Measurements from ENCODE around the gene RPIA.
"Not testable (repeated sequence)": the region's sequence is repeated elsewhere in the genome, so short reads cannot be mapped to it uniquely, and the experiment has no call there.

The RPIA gene

GRCh38 chr2:88691339-88692183, at the start of gene RPIA:
Gene RPIA, plus strand, starts transcription at chr2:88691673. Its CDS starts 26 bp downstream, at chr2:88691699.
- DNase-seq (ENCODE audit: low read depth), result peak; percentile 98

GRCh38 chr2:88642278-88642677, 49.2 kb upstream of the RPIA start:
- DNase-seq (ENCODE audit: low read depth), result no peak

GRCh38 chr2:88645291-88645882, 46.1 kb upstream of the RPIA start:
- DNase-seq (ENCODE audit: low read depth), result not testable (repeated sequence)

- DNase-seq (ENCODE audit: low read depth), result no peak
These were observed 39.8 kb upstream of the RPIA start for GRCh38 chr2:88651646-88652045.

GRCh38 chr2:88654714-88655113, 36.8 kb upstream of the RPIA start:
- no peak for DNase-seq (ENCODE audit: low read depth)

GRCh38 chr2:88656690-88657089, 34.8 kb upstream of the RPIA start:
- DNase-seq (ENCODE audit: low read depth), result no peak

GRCh38 chr2:88657131-88657530, 34.3 kb upstream of the RPIA start:
- DNase-seq (ENCODE audit: low read depth), result no peak

- no peak for DNase-seq (ENCODE audit: low read depth)
These were observed 33.1 kb upstream of the RPIA start for GRCh38 chr2:88658326-88658725.

- DNase-seq (ENCODE audit: low read depth), result no peak
These were observed 32.5 kb upstream of the RPIA start for GRCh38 chr2:88658881-88659537.

GRCh38 chr2:88659538-88659915, 31.9 kb upstream of the RPIA start:
- DNase-seq (ENCODE audit: low read depth), result no peak

GRCh38 chr2:88660622-88661021, 30.9 kb upstream of the RPIA start:
- no peak for DNase-seq (ENCODE audit: low read depth)

- no peak for DNase-seq (ENCODE audit: low read depth)
These were observed 24.9 kb upstream of the RPIA start for GRCh38 chr2:88666576-88666975.

- DNase-seq (ENCODE audit: low read depth), result no peak
These were observed 24.3 kb upstream of the RPIA start for GRCh38 chr2:88667219-88667618.

- DNase-seq (ENCODE audit: low read depth), result no peak
These were observed 22.6 kb upstream of the RPIA start for GRCh38 chr2:88668862-88669261.

- peak; percentile 12 for DNase-seq (ENCODE audit: low read depth)
These were observed 21.8 kb upstream of the RPIA start for GRCh38 chr2:88669482-88670214.

- DNase-seq (ENCODE audit: low read depth), result no peak
These were observed 19.6 kb upstream of the RPIA start for GRCh38 chr2:88671786-88672427.

- no peak for DNase-seq (ENCODE audit: low read depth)
These were observed 18.1 kb upstream of the RPIA start for GRCh38 chr2:88673363-88673762.

GRCh38 chr2:88680266-88680902, 11.1 kb upstream of the RPIA start:
- no peak for DNase-seq (ENCODE audit: low read depth)

GRCh38 chr2:88680916-88681315, 10.6 kb upstream of the RPIA start:
- DNase-seq (ENCODE audit: low read depth), result no peak

GRCh38 chr2:88683160-88684021, 8.1 kb upstream of the RPIA start:
- DNase-seq (ENCODE audit: low read depth), result no peak
